Nephron progenitor cell (in vitro differentiated cells): ENCODE measurements around the gene PACS1.
"Not testable (repeated sequence)": the region's sequence is repeated elsewhere in the genome, so short reads cannot be mapped to it uniquely, and the experiment has no call there.

Experiments used
- DNase-seq: peaks from one replicate; pipeline ENCODE4 v3.0.0; 2021
- H3K27ac Mint-ChIP-seq: 2 replicates; pipeline ENCODE4 v1.8.0; 2021; ENCODE audit warnings: mild to moderate bottlenecking, moderate library complexity, mixed read lengths
- H3K27me3 Mint-ChIP-seq: 2 replicates; pipeline ENCODE4 v1.8.0; 2021; ENCODE audit warnings: mild to moderate bottlenecking, low read depth, mixed read lengths; ENCODE audit not compliant: poor library complexity
- H3K36me3 Mint-ChIP-seq: 2 replicates; pipeline ENCODE4 v1.8.0; 2021; ENCODE audit warnings: low read depth, mixed read lengths
- H3K4me1 Mint-ChIP-seq: 2 replicates; pipeline ENCODE4 v1.8.0; 2021; ENCODE audit warnings: mixed read lengths
- H3K4me3 Mint-ChIP-seq: 2 replicates; pipeline ENCODE4 v1.8.0; 2021; ENCODE audit warnings: mild to moderate bottlenecking, moderate library complexity, mixed read lengths
- H3K9me3 Mint-ChIP-seq: 2 replicates; pipeline ENCODE4 v1.8.0; 2021; ENCODE audit warnings: mild to moderate bottlenecking, moderate library complexity, mixed read lengths
- CTCF ChIP-seq: fragments of 200-600 bp; sonication (generic); IDR thresholded peaks from 2 replicates; pipeline ENCODE4 v1.5.0; 2021; ENCODE audit warnings: antibody characterized with exemption

Gene PACS1

GRCh38 chr11:66247295-66247694 is 177.2 kb downstream of the PACS1 start:
- H3K27me3 Mint-ChIP-seq = peaks cover 3% of the 10 kb centered on the region
- TF ChIP-seq CTCF = no peak
- peaks cover 15% of the 10 kb centered on the region for H3K36me3 Mint-ChIP-seq
- H3K4me3 Mint-ChIP-seq = no peak overlapping the region
- DNase-seq = no peak
- H3K9me3 Mint-ChIP-seq = no peaks in the 10 kb centered on the region
- peaks cover 14% of the 10 kb centered on the region for H3K4me1 Mint-ChIP-seq
- H3K27ac Mint-ChIP-seq = no peak overlapping the region

GRCh38 chr11:66247801-66248200 is 177.7 kb downstream of the PACS1 start:
- no peak for DNase-seq
- Mint-ChIP-seq H3K4me3 (no peak overlapping the region), H3K9me3 (no peaks in the 10 kb centered on the region), H3K4me1 (peaks cover 18% of the 10 kb centered on the region), H3K27me3 (peaks cover 3% of the 10 kb centered on the region), H3K36me3 (peaks cover 15% of the 10 kb centered on the region), H3K27ac (no peak overlapping the region)
- no peak for TF ChIP-seq CTCF

- TF ChIP-seq CTCF = no peak
- Mint-ChIP-seq H3K27ac (no peak overlapping the region), H3K9me3 (no peaks in the 10 kb centered on the region), H3K4me1 (peaks cover 25% of the 10 kb centered on the region), H3K4me3 (no peak overlapping the region), H3K27me3 (peaks cover 7% of the 10 kb centered on the region), H3K36me3 (peaks cover 15% of the 10 kb centered on the region)
- DNase-seq = no peak
Observed at GRCh38 chr11:66248903-66249302, 178.8 kb downstream of the PACS1 start.

- Mint-ChIP-seq H3K4me1 (peaks cover 31% of the 10 kb centered on the region), H3K27ac (peak overlapping the region; percentile 62), H3K27me3 (peaks cover 3% of the 10 kb centered on the region), H3K4me3 (no peak overlapping the region), H3K36me3 (peaks cover 11% of the 10 kb centered on the region), H3K9me3 (no peaks in the 10 kb centered on the region)
- TF ChIP-seq CTCF = no peak
- DNase-seq = no peak
Observed at GRCh38 chr11:66251809-66252208, 181.7 kb downstream of the PACS1 start.

GRCh38 chr11:66253081-66253480 is 183.0 kb downstream of the PACS1 start:
- not testable (repeated sequence) for DNase-seq, H3K9me3 Mint-ChIP-seq, H3K4me3 Mint-ChIP-seq, H3K36me3 Mint-ChIP-seq, H3K27me3 Mint-ChIP-seq, H3K27ac Mint-ChIP-seq
- peaks cover 34% of the 10 kb centered on the region for H3K4me1 Mint-ChIP-seq

GRCh38 chr11:66258473-66258893 is 188.4 kb downstream of the PACS1 start:
- no peak for DNase-seq

More at GRCh38 chr11:66258473-66258893, 188.4 kb downstream of the PACS1 start:
- Mint-ChIP-seq H3K27me3 (peaks cover 3% of the 10 kb centered on the region), H3K4me3 (peak overlapping the region; percentile 82), H3K36me3 (peaks cover 18% of the 10 kb centered on the region), H3K4me1 (peaks cover 24% of the 10 kb centered on the region), H3K9me3 (no peaks in the 10 kb centered on the region), H3K27ac (no peak overlapping the region)
- peak; percentile 13 for TF ChIP-seq CTCF
